GM10266 (cell line): ENCODE data around the gene SOX5.
"Not testable (repeated sequence)": the region's sequence is repeated elsewhere in the genome, so short reads cannot be mapped to it uniquely, and the experiment has no call there.

Experiments
- DNase-seq: peaks from one replicate; pipeline ENCODE4 v3.0.0; 2012; ENCODE audit errors: extremely low spot score
- TF ChIP-seq, protein P1 (sequence below): IDR thresholded peaks from 2 replicates; pipeline ENCODE4 v1.5.1; 2012; ENCODE audit warnings: mild to moderate bottlenecking, low read depth; ENCODE audit not compliant: control insufficient read depth, insufficient read depth; ENCODE audit errors: missing control alignments

The SOX5 gene

DNA sequence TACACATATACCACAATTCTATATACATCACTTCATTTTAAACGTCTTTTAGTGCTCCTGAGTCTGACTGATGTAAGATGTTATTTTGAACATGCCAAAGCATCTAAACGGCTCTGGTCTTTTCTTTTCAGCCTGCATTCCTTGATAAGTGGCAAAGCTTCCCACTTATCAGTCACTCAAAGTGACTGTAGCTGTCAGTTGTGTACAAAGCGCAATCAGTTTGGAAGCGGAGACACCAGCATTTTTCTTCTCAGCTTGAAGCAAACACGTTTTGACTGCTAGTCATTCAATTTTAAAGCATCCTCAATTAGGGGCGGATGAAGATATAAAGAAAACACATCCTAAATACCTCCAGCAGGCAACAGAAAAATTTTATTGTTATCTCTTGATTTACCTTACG lies 226.8 kb downstream of the SOX5 start:
- TF ChIP-seq, protein P1, sequence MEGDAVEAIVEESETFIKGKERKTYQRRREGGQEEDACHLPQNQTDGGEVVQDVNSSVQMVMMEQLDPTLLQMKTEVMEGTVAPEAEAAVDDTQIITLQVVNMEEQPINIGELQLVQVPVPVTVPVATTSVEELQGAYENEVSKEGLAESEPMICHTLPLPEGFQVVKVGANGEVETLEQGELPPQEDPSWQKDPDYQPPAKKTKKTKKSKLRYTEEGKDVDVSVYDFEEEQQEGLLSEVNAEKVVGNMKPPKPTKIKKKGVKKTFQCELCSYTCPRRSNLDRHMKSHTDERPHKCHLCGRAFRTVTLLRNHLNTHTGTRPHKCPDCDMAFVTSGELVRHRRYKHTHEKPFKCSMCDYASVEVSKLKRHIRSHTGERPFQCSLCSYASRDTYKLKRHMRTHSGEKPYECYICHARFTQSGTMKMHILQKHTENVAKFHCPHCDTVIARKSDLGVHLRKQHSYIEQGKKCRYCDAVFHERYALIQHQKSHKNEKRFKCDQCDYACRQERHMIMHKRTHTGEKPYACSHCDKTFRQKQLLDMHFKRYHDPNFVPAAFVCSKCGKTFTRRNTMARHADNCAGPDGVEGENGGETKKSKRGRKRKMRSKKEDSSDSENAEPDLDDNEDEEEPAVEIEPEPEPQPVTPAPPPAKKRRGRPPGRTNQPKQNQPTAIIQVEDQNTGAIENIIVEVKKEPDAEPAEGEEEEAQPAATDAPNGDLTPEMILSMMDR, result no peak
- no peak for DNase-seq

- TF ChIP-seq, protein P1, result no peak
- DNase-seq, result no peak
Observed at GRCh38 chr12:23721268-23721667, 228.2 kb downstream of the SOX5 start.

- DNase-seq, result no peak
- TF ChIP-seq, protein P1, result no peak
Observed at GRCh38 chr12:23719493-23719892, 230.0 kb downstream of the SOX5 start.

DNA sequence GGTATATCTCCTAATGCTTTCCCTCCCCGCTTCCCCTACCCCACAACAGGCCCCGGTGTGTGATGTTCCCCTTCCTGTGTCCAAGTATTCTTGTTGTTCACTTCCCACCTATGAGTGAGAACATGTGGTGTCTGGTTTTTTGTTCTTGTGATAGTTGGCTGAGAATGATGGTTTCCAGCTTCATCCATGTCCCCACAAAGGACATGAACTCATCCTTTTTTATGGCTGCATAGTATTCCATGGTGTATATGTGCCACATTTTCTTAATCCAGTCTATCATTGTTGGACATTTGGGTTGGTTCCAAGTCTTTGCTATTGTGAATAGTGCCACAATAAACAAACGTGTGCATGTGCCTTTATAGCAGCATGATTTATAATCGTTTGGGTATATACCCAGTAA lies 239.1 kb downstream of the SOX5 start:
- DNase-seq, result not testable (repeated sequence)

DNA sequence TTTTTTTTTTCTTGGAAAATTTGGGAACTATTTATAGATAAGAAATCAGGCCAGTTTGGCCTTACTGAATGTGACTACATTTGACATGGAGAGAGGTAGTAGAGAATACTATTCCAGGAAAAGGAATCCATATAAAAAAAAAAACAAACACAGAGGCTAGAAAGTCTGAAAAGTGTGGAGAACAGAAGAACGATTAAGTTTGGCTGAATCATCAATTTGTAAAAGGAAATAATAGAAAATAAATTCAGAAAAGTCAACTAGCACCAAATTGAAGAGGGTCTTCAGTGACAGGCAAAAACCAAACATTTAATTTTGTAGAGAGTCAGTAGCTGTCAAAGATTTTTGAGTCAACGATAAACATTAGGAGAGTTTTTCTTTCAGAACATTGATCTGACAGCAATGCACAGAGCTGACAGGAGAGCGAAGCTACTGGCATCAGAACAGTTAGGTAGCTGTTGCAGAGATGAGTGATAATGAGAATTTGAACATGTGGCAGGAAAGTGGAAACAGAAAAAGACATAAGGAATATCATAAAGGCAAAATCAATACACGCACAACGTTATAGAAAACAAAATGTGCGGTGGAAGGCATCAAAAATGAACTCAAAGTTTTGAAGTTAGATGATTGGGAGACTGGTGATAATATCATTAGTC lies 241.2 kb downstream of the SOX5 start:
- DNase-seq, result no peak
- TF ChIP-seq, protein P1, result no peak

- TF ChIP-seq, protein P1, result no peak
- no peak for DNase-seq
Observed at GRCh38 chr12:23707270-23707669, 242.2 kb downstream of the SOX5 start.

GRCh38 chr12:23704992-23705943 lies 244.2 kb downstream of the SOX5 start:
- TF ChIP-seq, protein P1, result no peak
- no peak for DNase-seq
